ENCODE data around the gene ALG14.

The ALG14 gene

GRCh38 chr1:94980582-94981574 is 91.9 kb downstream of the ALG14 start:
- no peak for DNase-seq (ENCODE audit: low read depth in 3 of 3)

DNA sequence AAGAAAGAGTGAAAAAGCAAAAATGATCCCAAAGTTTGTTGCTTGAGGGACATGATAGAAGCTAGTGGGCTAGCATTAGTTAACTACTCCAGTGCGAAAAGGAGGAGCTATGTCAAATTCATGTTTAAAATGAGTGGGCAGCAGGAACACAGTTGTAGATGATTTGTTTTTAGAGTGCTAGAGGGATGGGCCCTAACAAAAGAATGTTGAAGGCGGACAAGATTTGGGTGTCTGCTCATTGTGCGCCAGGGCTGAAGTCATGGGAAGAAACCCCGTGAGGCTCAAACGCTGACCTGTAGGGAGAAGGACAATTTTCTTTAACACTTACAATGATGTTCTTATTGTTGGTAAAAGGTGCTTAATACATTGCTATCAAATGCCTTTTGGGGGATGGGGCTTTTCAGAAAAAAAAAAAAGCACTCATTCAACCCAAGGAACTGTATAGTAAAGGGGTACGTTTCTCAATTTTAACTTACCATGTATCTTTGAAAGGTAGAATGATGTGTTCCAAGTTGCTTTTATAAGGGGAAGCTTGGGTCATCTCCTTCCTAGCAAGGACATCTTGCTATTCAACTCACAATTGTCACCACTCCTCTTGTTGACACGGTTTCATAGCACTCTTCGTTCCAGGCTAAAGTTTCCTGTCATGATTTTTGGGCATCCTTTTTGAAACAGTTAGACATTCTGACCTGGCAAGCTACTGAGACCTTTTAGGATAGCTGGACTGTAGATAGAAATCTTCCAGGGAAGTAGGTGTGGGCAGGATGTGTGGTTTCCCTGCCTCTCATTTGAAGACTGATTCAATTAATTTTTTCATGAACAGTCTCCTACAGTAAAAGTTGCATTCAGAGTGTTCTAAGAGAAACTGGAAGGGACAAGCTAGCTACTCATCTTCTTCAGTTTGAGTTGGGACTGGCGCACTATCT is 92.8 kb downstream of the ALG14 start:
- DNase-seq (ENCODE audit: low read depth in 3 of 3) = no peak

- no peak for DNase-seq (ENCODE audit: low read depth in 3 of 3)
These were observed 93.6 kb downstream of the ALG14 start for GRCh38 chr1:94979131-94979530.

GRCh38 chr1:94978401-94978800 is 94.3 kb downstream of the ALG14 start:
- DNase-seq (ENCODE audit: low read depth in 3 of 3) = no peak

DNA sequence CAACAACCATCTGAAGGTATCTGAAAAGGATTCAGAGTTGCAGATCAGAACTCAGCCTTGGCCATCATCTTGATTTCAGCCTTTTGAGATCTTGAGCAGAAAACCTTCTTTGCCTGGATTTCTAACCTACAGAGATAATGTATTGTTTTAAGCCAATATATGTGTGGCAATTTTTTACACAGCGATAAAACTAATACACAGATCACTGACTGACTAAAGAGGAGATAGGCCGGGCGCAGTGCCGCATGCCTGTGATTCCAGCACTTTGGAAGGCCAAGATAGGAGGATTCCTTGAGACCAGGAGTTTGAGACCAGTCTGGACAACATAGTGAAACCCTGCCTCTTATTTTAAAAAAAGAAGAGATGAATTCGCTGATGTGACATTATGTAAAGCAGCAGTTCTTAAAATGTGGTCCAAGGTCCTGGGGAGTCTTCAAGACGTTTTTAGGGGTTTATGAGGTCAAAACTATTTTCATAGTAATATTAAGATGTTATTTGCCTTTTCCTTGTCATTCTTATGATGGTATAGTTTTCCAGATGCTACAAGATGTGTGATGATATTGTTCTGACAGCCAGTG is 95.7 kb downstream of the ALG14 start:
- DNase-seq (ENCODE audit: low read depth in 3 of 3) = no peak

- DNase-seq (ENCODE audit: low read depth in 3 of 3) = no peak
These were observed 97.9 kb downstream of the ALG14 start for GRCh38 chr1:94974824-94975223.

DNA sequence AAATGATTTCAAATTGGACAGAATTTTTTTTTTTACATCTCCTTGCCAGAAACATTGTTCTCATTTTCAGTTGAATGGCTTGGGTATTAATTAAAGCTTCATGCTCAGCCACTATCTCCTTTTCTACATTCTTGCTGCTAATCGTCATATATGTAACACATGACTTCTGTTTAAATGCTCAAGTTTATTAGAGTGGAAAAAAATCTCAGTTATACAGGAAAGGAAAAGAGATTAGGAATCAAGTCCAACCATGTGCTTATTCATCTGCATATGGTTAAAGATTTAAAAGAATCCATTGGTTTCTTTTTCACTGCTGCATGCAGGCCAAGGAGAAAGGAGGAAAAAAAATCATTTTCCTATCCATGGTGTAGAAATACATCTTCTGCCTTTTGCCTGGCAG is 98.5 kb downstream of the ALG14 start:
- DNase-seq (ENCODE audit: low read depth in 3 of 3) = no peak

- no peak for DNase-seq (ENCODE audit: low read depth in 3 of 3)
These were observed 99.3 kb downstream of the ALG14 start for GRCh38 chr1:94973309-94973922.

- DNase-seq (ENCODE audit: low read depth in 3 of 3) = no peak
These were observed 101.2 kb downstream of the ALG14 start for GRCh38 chr1:94971491-94971924.

DNA sequence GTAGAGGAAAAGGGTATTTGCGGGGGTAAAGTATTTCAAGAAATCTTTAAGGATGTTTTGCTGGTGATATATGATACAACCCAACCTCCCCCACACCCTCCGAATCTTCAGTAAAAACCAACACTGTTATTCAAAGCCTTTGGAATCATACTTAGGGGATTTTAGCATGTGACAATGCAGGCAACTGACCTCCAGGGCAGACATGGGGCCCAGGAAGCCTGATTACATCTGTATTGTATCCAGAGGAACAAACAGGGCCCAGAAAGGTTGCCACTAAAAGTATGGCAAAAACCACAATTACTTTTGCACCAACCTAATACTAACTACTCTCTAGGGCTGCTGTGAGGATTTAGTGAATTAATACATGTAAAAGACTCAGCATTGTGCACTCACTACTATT is 102.0 kb downstream of the ALG14 start:
- DNase-seq (ENCODE audit: low read depth in 3 of 3) = no peak

DNA sequence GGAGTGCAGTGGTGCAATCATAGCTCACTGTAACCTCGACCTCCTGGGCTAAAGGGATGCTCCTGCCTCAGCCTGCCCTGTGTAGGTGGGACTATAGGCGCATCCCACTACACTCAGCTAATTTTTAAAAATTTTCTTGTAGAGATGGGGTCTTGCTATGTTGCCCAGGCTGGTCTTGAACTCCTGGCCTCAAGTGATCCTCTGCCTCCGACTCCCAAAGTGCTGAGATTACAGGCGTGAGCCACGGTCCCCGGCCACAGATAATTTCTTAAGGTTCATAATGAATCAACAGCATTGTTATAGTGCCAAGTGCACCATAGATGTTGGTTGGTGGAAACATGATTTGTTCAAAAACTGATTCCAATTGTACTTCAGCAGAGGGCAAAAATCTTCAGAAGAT is 103.6 kb downstream of the ALG14 start:
- no peak for DNase-seq (ENCODE audit: low read depth in 3 of 3)

DNA sequence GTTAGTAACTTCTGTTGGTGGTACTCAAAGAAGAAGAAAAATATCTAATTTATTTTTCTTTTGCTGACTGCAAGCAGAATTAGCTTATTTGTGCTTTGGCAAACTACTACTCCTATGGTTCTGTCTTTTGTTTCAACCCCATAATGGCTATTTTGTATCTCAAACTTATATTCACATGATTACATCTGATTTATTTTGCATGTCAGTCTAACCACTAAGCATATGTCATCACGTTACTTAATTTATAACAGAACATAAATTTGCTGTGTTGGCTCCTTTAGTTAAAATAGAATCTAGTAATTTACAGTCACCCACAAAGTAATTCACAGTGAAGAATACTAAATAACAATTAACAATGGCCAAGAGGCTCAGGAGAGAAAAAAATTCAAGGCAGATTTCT is 106.7 kb downstream of the ALG14 start:
- no peak for DNase-seq (ENCODE audit: low read depth in 3 of 3)

DNA sequence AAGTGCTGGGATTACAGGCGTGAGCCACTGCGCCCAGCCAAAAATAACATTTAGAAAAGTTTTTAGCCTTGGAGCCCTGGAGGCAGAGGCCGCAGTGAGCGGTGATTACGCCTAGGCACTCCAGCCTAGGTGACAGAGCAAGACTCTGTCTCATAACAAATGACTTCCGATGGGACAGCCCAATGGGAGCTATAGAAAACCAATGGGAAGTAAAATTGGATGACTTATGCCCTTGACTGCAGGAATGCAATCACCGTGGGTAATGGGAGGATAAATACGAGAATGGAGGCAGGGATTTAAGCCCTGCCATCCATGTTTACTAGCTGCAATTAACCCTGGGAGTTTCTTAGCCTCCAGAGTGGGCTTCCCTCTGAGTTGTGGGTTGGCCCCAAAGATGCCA is 108.9 kb downstream of the ALG14 start:
- DNase-seq (ENCODE audit: low read depth in 3 of 3) = no peak

GRCh38 chr1:94962409-94963265 is 110.1 kb downstream of the ALG14 start:
- peak in 2 of 3 donors; percentile 3 to 6 for DNase-seq (ENCODE audit: low read depth in 3 of 3)

- no peak for DNase-seq (ENCODE audit: low read depth in 3 of 3)
These were observed 110.8 kb downstream of the ALG14 start for GRCh38 chr1:94961988-94962387.

GRCh38 chr1:94961582-94961981 is 111.2 kb downstream of the ALG14 start:
- DNase-seq (ENCODE audit: low read depth in 3 of 3) = no peak

DNA sequence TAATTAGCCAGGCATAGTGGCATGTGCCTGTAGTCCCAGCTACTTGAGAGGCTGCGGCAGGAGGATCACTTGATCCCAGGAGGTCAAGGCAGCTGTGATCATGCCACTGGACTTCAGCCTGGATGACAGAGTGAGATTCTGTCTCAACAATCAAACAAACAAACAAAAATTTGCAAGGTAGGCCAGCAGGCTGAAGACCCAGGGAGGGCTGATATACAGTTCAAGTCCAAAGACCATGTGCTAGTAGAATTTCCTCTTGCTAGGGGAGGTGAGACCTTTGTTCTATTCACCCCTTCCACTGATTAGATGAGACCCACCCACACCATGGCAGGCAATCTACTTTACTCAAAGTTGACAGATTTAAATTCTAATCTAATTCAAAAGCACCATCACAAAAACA is 114.7 kb downstream of the ALG14 start:
- no peak for DNase-seq (ENCODE audit: low read depth in 3 of 3)

DNA sequence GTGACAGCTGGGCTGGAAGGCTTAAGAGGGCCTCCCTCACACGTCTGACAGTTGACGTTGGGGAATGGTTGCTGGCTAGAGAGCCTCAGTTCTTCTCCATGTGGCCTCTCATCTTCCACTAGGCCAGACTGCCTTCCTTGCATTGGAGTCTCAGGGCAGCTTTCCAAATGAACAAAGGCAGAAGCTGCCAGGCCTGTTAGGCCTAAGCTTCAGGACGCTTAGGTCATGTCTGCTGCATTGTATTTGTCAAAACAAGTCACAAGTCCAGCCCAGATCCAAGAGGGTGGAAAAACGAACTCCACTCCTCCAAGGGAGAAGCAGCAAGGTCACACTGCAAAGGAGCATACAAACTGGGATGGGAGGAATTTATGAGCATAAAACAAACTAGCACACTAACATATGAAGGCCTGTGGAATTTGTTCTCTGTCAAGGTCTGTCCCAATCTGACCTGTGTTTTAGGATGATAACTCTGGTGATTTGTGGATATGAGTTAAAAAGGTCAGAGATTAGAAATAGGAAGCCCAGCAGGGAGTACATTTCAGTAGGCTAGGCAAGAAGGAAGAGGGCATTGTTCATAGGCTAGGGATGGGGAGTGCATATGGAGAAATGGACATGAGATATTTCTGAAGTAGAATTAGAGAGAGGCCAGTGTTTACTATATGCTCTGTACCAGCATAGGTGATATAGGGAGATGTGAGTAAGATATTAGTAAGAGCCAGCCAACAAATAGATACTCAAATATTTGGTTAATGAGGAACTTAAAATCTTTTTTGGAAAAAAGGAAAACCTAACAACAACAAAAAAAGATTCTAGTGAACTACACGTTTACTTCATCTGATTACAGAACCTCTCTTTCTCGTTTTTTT is 116.8 kb downstream of the ALG14 start:
- DNase-seq (ENCODE audit: low read depth in 3 of 3) = no peak
